ENCODE data around the gene PHF13. TPM values are rescaled to one million over a fixed set of nuclear protein-coding genes. Genes with fewer than 3 reads are reported as not detected.

PHF13 gene
- total and polyA plus RNA-seq, 10 donors: 3.4 to 14.0 (median 9.2) TPM

- TF ChIP-seq POLR2AphosphoS5 (IDR thresholded peaks at IDR 0.05) (peak; percentile 72 to 86 (median 84)), CTCF (IDR thresholded peaks at IDR 0.05 in 8 of 11, conservative IDR thresholded peaks at IDR 0.05 in 3 of 11) (peak in 8 of 11 experiments; percentile 7 to 66 (median 38)), POLR2A (IDR thresholded peaks at IDR 0.05) (peak in 1 of 3 donors; percentile 23)
- DNase-seq: peak; percentile 98
- Histone ChIP-seq H3K4me3 (peak within 1 kb of the TSS; percentile 69 to 96 (median 74)), H3K36me3 (peaks cover 0 to 73% (median 47%) of the 10 kb centered on the region in 6 donors), H3K9me3 (no peaks in the 10 kb centered on the region), H3K27me3 (replicated peaks in 1 of 7) (no peaks in the 10 kb centered on the region), H3K27ac (peak within 1 kb of the TSS; percentile 68 to 91 (median 84)), H3K4me1 (peaks cover 11 to 42% (median 33%) of the 10 kb centered on the region in 6 donors)
- intact Hi-C loops (cut with DNase I; ENCODE audit: low total_unique reads): loop anchor here (10.0 kb wide), 1 partner anchor 50 kb away; the partner anchor contains the start of gene ZBTB48
- 2 to 7% (median 3%) methylated on average over 21 to 73 of the region's 73 CpGs for WGBS, 5 donors
These were observed 11.4 kb downstream of the PHF13 start, which contains the start of gene THAP3 for GRCh38 chr1:6624710-6625583. Gene THAP3 (plus strand): TSS chr1:6624868. CDS start chr1:6625219, 351 bp downstream.

GRCh38 chr1:6625584-6626149, 12.1 kb downstream of the PHF13 start:
- Histone ChIP-seq H3K27me3 (replicated peaks in 1 of 7) (no peaks in the 10 kb centered on the region), H3K27ac (peak overlapping the region; percentile 68 to 91 (median 84)), H3K4me1 (peaks cover 11 to 42% (median 33%) of the 10 kb centered on the region in 6 donors), H3K36me3 (peaks cover 0 to 73% (median 47%) of the 10 kb centered on the region in 6 donors), H3K9me3 (no peaks in the 10 kb centered on the region), H3K4me3 (peak overlapping the region; percentile 69 to 96 (median 74))
- intact Hi-C loops (cut with DNase I; ENCODE audit: low total_unique reads): loop anchor here (10.0 kb wide), 1 partner anchor 51 kb away; the partner anchor contains the start of gene ZBTB48
- TF ChIP-seq POLR2AphosphoS5 (IDR thresholded peaks at IDR 0.05) (no peak), CTCF (IDR thresholded peaks at IDR 0.05 in 8 of 11, conservative IDR thresholded peaks at IDR 0.05 in 3 of 11) (no peak), POLR2A (IDR thresholded peaks at IDR 0.05) (no peak)
- WGBS, 5 donors: 3 to 12% (median 9%) methylated on average over 22 to 32 of the region's 32 CpGs
- DNase-seq: no peak

GRCh38 chr1:6627031-6627430, 13.5 kb downstream of the PHF13 start:
- Histone ChIP-seq H3K27ac (no peak overlapping the region), H3K27me3 (replicated peaks in 1 of 7) (no peaks in the 10 kb centered on the region), H3K4me3 (no peak overlapping the region), H3K4me1 (peaks cover 11 to 42% (median 33%) of the 10 kb centered on the region in 6 donors), H3K9me3 (no peaks in the 10 kb centered on the region), H3K36me3 (peaks cover 0 to 73% (median 40%) of the 10 kb centered on the region in 6 donors)
- TF ChIP-seq CTCF (IDR thresholded peaks at IDR 0.05 in 8 of 11, conservative IDR thresholded peaks at IDR 0.05 in 3 of 11): no peak
- TF ChIP-seq POLR2AphosphoS5 (IDR thresholded peaks at IDR 0.05): no peak
- TF ChIP-seq POLR2A (IDR thresholded peaks at IDR 0.05): no peak
- 81 to 96% (median 95%) methylated on average over 9 of the region's 9 CpGs for WGBS, 5 donors
- intact Hi-C loops (cut with DNase I; ENCODE audit: low total_unique reads): loop anchor here (10.0 kb wide), 1 partner anchor 52 kb away; the partner anchor contains the start of gene ZBTB48
- no peak for DNase-seq
